Trophoblast cell (in vitro differentiated cells and primary cell): ENCODE results near the gene MILR1.
A peak's percentile ranks its signal among the peaks of the same experiment; 100 is the strongest.

Experiments used
- DNase-seq, 2 donors: peaks; one replicate each; pipeline ENCODE4 v3.0.0-alpha.2; 2016
- H2AFZ ChIP-seq: 2 replicates; pipeline ENCODE4 v1.6.1; 2013; ENCODE audit warnings: low read length, moderate library complexity, mild to moderate bottlenecking; ENCODE audit not compliant: insufficient read depth, poor library complexity
- H2AK5ac ChIP-seq: 2 replicates; pipeline ENCODE4 v1.6.1; 2013; ENCODE audit warnings: mild to moderate bottlenecking, low read length
- H2BK120ac ChIP-seq: 2 replicates; pipeline ENCODE4 v1.6.1; 2013; ENCODE audit warnings: low read length, mild to moderate bottlenecking, moderate library complexity; ENCODE audit not compliant: insufficient read depth, poor library complexity
- H2BK12ac ChIP-seq: 2 replicates; pipeline ENCODE4 v1.6.1; 2013; ENCODE audit warnings: mild to moderate bottlenecking, low read length, moderate library complexity
- H2BK5ac ChIP-seq: 2 replicates; pipeline ENCODE4 v1.6.1; 2013; ENCODE audit warnings: low read length, low read depth, moderate library complexity, mild to moderate bottlenecking; ENCODE audit not compliant: poor library complexity
- H3K14ac ChIP-seq: 2 replicates; pipeline ENCODE4 v1.6.1; 2013; ENCODE audit warnings: mild to moderate bottlenecking, low read length
- H3K18ac ChIP-seq: 2 replicates; pipeline ENCODE4 v1.6.1; 2013; ENCODE audit warnings: mild to moderate bottlenecking, low read length
- H3K23ac ChIP-seq: 2 replicates; pipeline ENCODE4 v1.6.1; 2013; ENCODE audit warnings: low read length
- H3K27ac ChIP-seq: 2 replicates; pipeline ENCODE4 v1.5.1; 2013; ENCODE audit warnings: low read depth, mild to moderate bottlenecking, inconsistent platforms, low read length, moderate library complexity
- H3K27me3 ChIP-seq: 2 replicates; pipeline ENCODE4 v1.6.1; 2013; ENCODE audit warnings: inconsistent platforms, mild to moderate bottlenecking, low read length, moderate library complexity; ENCODE audit not compliant: insufficient read depth
- H3K36me3 ChIP-seq, 2 experiments: 1 replicate in 1 of 2; 2 replicates in 1 of 2; pipeline ENCODE4 v1.6.1; 2013; ENCODE audit warnings: low read length in 2 of 2, mild to moderate bottlenecking in 2 of 2, moderate library complexity in 1 of 2; ENCODE audit not compliant: insufficient read depth in 2 of 2, control insufficient read depth in 1 of 2
- H3K4ac ChIP-seq: 2 replicates; pipeline ENCODE4 v1.6.1; 2013; ENCODE audit warnings: low read depth, mild to moderate bottlenecking, low read length, moderate library complexity
- H3K4me1 ChIP-seq, 2 experiments: 1 replicate in 1 of 2; 2 replicates in 1 of 2; pipeline ENCODE4 v1.6.1; 2013; ENCODE audit warnings: low read length in 2 of 2, mild to moderate bottlenecking in 2 of 2, moderate library complexity in 1 of 2; ENCODE audit not compliant: insufficient read depth in 2 of 2, control insufficient read depth in 1 of 2
- H3K4me2 ChIP-seq: 2 replicates; pipeline ENCODE4 v1.6.1; 2013; ENCODE audit warnings: inconsistent platforms, mild to moderate bottlenecking, low read length, moderate library complexity
- H3K4me3 ChIP-seq: 2 replicates; pipeline ENCODE4 v1.5.1; 2013; ENCODE audit warnings: mild to moderate bottlenecking, low read depth, low read length, inconsistent platforms
- H3K79me1 ChIP-seq: one replicate; pipeline ENCODE4 v1.6.1; 2013; ENCODE audit warnings: low read length
- H3K79me2 ChIP-seq: 2 replicates; pipeline ENCODE4 v1.6.1; 2013; ENCODE audit warnings: low read length, mild to moderate bottlenecking; ENCODE audit not compliant: control insufficient read depth, insufficient read depth, poor library complexity
- H3K9ac ChIP-seq: 2 replicates; pipeline ENCODE4 v1.6.1; 2013; ENCODE audit warnings: mild to moderate bottlenecking, low read length
- H3K9me3 ChIP-seq: 2 replicates; pipeline ENCODE4 v1.6.1; 2013; ENCODE audit warnings: low read depth, mild to moderate bottlenecking, control low read depth, inconsistent platforms, low read length; ENCODE audit not compliant: insufficient read depth
- H4K12ac ChIP-seq: 2 replicates; pipeline ENCODE4 v1.6.1; 2013; ENCODE audit warnings: low read depth, mild to moderate bottlenecking, low read length, moderate library complexity
- H4K8ac ChIP-seq: 2 replicates; pipeline ENCODE4 v1.6.1; 2013; ENCODE audit warnings: low read depth, mild to moderate bottlenecking, low read length, moderate library complexity
- H4K91ac ChIP-seq: one replicate; pipeline ENCODE4 v1.6.1; 2013; ENCODE audit warnings: low read depth, mild to moderate bottlenecking, low read length, moderate library complexity
- WGBS: extraction: QIAGEN DNeasy Blood & Tissue Kit; methylation state at CpG from one replicate; pipeline ENCODE4 v1.1.7; 2013; ENCODE audit warnings: missing lambda C conversion rate; ENCODE audit not compliant: insufficient read length, insufficient coverage; ENCODE audit errors: extremely low coverage; 5-methylcytosine and 5-hydroxymethylcytosine counted together

The MILR1 gene

DNA sequence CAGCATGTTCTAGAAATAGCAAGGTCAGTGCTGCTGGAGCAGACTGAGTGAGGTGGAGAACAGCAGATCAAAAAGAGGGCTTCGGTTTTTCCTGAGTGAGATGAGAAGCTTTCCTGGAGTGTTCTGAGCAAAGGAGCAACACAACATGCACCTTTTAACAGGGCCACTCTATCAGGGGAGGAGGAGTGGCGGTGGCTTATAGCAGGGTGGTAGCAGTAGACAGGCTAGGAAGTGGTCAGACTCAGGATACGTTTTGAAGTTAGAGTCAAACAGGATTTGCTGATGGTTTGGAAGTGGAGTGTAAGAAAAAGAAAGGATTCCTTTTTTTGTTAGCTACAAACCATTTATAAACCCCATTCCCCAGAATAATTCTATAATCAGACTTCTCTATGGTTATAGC, 35.5 kb downstream of the MILR1 start:
- H3K79me1 ChIP-seq = no peaks in the 10 kb centered on the region
- WGBS = no CpG with 5 or more reads among the region's 3 CpGs
- no peaks in the 10 kb centered on the region for H3K9me3 ChIP-seq
- no peak overlapping the region for H2AFZ ChIP-seq
- H2BK12ac ChIP-seq = no peak overlapping the region
- no peak overlapping the region for H3K27ac ChIP-seq
- H3K4me3 ChIP-seq = no peak overlapping the region
- no peak for DNase-seq
- H3K4me2 ChIP-seq = no peak overlapping the region
- no peak overlapping the region for H2AK5ac ChIP-seq
- H3K36me3 ChIP-seq = peaks cover 11% of the 10 kb centered on the region in 2 experiments
- no peak overlapping the region for H2BK120ac ChIP-seq
- peaks cover 0 to 2% of the 10 kb centered on the region in 2 experiments for H3K4me1 ChIP-seq
- H4K12ac ChIP-seq = no peak overlapping the region
- H3K23ac ChIP-seq = no peak overlapping the region
- H3K79me2 ChIP-seq = no peaks in the 10 kb centered on the region
- H3K27me3 ChIP-seq = no peaks in the 10 kb centered on the region
- H3K9ac ChIP-seq = no peak overlapping the region
- H4K8ac ChIP-seq = no peak overlapping the region
- no peak overlapping the region for H3K18ac ChIP-seq
- H2BK5ac ChIP-seq = no peak overlapping the region
- no peak overlapping the region for H3K14ac ChIP-seq
- H4K91ac ChIP-seq = no peak overlapping the region
- H3K4ac ChIP-seq = no peak overlapping the region

DNA sequence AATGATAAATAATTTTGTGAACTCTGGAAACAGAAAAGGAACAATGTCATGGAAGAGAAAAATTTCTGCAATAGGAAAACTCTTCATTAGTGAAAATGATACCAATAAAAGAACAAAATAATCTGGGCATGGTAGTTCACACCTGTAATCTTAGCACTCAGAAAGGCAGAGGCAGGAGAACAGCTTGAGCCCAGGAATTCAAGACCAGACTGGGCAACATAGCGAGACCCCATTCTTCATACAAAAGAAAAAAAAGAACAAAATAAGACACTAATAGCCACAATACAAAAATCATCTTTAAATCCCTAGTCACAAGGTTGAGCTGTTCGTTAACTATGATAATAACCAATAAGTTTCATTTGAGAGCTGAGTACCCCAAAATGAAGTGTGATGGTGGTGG, 39.4 kb downstream of the MILR1 start:
- Histone ChIP-seq H3K18ac (no peak overlapping the region), H3K27me3 (no peaks in the 10 kb centered on the region)

DNA sequence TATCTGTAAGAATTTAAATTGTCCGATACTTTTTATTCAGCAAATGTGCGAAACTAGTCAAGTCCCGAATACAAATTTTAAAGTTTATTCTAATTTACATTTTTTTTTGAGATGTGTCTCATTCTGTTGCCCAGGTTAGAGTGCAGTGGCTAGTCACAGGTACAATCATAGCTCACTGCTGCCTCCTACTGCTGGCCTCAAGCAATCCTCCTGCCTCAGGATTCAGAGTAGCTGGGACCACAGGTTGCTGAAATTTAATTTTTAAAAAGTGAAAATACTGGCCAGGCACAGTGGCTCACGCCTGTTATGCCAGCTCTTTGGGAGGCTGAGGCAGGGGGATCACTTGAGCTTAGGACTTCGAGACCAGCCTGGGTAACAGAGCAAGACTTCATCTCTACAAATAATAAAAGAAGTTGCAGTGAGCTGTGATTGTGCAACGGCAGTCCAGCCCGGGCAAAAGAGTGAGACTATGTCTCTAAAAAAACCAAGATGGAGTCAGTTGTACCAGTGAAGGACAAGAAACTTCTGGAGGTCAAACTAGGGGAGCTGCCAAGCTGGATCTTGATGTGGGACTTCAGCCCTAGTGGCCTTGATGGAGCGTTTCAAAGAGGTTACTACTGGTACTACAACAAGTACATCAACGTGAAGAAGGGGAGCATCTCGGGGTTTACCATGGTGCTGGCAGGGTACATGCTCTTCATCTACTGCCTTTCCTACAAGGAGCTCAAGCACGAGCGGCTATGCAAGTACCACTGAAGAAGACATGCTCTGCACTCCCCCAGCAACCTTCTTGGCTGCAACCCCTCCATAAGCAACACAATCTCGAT, 42.3 kb downstream of the MILR1 start:
- no peak overlapping the region for H2AK5ac ChIP-seq
- no peak overlapping the region for H3K4me2 ChIP-seq
- H4K91ac ChIP-seq = no peak overlapping the region
- no peaks in the 10 kb centered on the region for H3K27me3 ChIP-seq
- H3K27ac ChIP-seq = no peak overlapping the region
- H3K18ac ChIP-seq = no peak overlapping the region
- peaks cover 0 to 3% of the 10 kb centered on the region in 2 experiments for H3K4me1 ChIP-seq
- H4K8ac ChIP-seq = no peak overlapping the region
- H3K9ac ChIP-seq = no peak overlapping the region
- peaks cover 3 to 7% of the 10 kb centered on the region in 2 experiments for H3K36me3 ChIP-seq
- no peak overlapping the region for H4K12ac ChIP-seq
- H2AFZ ChIP-seq = no peak overlapping the region
- no peak overlapping the region for H3K4me3 ChIP-seq
- H2BK12ac ChIP-seq = no peak overlapping the region
- no peak overlapping the region for H2BK120ac ChIP-seq
- no peak overlapping the region for H3K14ac ChIP-seq
- peak; percentile 42 to 84 for DNase-seq
- no peak overlapping the region for H3K23ac ChIP-seq
- H3K9me3 ChIP-seq = no peaks in the 10 kb centered on the region
- WGBS = no CpG with 5 or more reads among the region's 13 CpGs
- H3K79me2 ChIP-seq = no peaks in the 10 kb centered on the region
- no peak overlapping the region for H2BK5ac ChIP-seq
- no peaks in the 10 kb centered on the region for H3K79me1 ChIP-seq
- H3K4ac ChIP-seq = no peak overlapping the region

More for the DNA sequence above, 39.4 kb downstream of the MILR1 start:
- no peak for DNase-seq
- Histone ChIP-seq H3K4me2 (no peak overlapping the region), H3K4me3 (no peak overlapping the region), H3K79me1 (no peaks in the 10 kb centered on the region), H3K23ac (no peak overlapping the region), H2BK5ac (no peak overlapping the region), H3K4me1 (no peaks in the 10 kb centered on the region), H2BK12ac (no peak overlapping the region), H3K14ac (no peak overlapping the region), H2AK5ac (no peak overlapping the region), H3K36me3 (peaks cover 10 to 12% of the 10 kb centered on the region in 2 experiments), H3K79me2 (no peaks in the 10 kb centered on the region), H4K8ac (no peak overlapping the region), H2AFZ (no peak overlapping the region), H4K91ac (no peak overlapping the region), H4K12ac (no peak overlapping the region), H3K9ac (no peak overlapping the region), H3K27ac (no peak overlapping the region), H3K4ac (no peak overlapping the region), H2BK120ac (no peak overlapping the region), H3K9me3 (no peaks in the 10 kb centered on the region)
- no CpG with 5 or more reads among the region's 2 CpGs for WGBS

DNA sequence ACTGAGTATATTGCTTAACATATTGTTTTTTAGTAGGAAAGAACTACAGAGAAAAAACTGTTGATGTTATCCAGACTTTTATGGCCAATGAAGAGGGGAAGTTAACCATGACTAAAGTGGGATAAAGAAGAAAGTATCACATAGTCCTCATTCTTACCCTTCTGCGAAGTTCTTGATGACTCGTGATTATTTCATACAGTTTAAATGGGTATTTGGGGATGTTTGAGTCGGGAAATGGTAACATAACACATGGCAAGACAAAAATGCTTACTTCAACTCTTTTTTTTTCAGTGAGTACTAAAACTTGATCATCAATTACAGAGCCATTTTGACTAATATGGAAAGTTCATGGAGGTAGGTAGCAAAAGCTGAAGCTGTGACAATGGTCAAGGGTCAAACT, 43.1 kb downstream of the MILR1 start:
- Histone ChIP-seq H4K91ac (no peak overlapping the region), H3K18ac (no peak overlapping the region), H3K27ac (no peak overlapping the region), H3K79me2 (peaks cover 3% of the 10 kb centered on the region), H3K4me1 (peaks cover 0 to 3% of the 10 kb centered on the region in 2 experiments), H3K4me3 (no peak overlapping the region), H3K14ac (no peak overlapping the region), H3K23ac (no peak overlapping the region), H3K79me1 (peaks cover 4% of the 10 kb centered on the region), H3K9ac (no peak overlapping the region), H4K12ac (no peak overlapping the region), H3K4ac (no peak overlapping the region), H4K8ac (no peak overlapping the region), H3K27me3 (no peaks in the 10 kb centered on the region), H3K4me2 (no peak overlapping the region), H3K9me3 (no peaks in the 10 kb centered on the region), H3K36me3 (peaks cover 3 to 7% of the 10 kb centered on the region in 2 experiments), H2BK5ac (no peak overlapping the region), H2BK12ac (no peak overlapping the region), H2AFZ (no peak overlapping the region), H2AK5ac (no peak overlapping the region), H2BK120ac (no peak overlapping the region)
- WGBS = no CpG with 5 or more reads among the region's 3 CpGs
- no peak for DNase-seq
